ENCODE data around the gene TCHH.

TCHH gene

DNA sequence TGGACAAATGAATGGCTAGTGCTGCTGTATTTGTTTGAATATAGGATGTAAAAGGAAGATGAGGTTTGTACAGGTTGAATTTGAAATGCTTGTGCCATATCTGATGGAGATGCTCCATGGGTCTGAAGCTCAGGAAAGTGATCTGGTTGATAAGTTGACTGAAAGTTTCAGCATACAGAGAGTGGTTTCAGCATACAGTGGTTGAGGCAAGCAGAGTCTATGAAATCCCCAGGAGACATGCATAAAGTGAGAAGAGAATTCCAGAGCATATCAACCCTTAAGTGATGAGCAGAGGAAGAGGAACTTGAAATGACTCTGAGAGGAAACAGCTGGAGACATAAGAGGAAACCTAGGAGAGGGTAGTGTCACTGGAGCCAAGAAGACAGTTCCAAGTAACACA, 48.1 kb downstream of the TCHH start:
- no peak for DNase-seq

GRCh38 chr1:152061952-152062351, 53.3 kb downstream of the TCHH start:
- no peak for DNase-seq
